ENCODE measurements around the gene TRIP6.

- TF ChIP-seq, protein P1, sequence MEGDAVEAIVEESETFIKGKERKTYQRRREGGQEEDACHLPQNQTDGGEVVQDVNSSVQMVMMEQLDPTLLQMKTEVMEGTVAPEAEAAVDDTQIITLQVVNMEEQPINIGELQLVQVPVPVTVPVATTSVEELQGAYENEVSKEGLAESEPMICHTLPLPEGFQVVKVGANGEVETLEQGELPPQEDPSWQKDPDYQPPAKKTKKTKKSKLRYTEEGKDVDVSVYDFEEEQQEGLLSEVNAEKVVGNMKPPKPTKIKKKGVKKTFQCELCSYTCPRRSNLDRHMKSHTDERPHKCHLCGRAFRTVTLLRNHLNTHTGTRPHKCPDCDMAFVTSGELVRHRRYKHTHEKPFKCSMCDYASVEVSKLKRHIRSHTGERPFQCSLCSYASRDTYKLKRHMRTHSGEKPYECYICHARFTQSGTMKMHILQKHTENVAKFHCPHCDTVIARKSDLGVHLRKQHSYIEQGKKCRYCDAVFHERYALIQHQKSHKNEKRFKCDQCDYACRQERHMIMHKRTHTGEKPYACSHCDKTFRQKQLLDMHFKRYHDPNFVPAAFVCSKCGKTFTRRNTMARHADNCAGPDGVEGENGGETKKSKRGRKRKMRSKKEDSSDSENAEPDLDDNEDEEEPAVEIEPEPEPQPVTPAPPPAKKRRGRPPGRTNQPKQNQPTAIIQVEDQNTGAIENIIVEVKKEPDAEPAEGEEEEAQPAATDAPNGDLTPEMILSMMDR (IDR thresholded peaks at IDR 0.05): no peak
- no peak for TF ChIP-seq POLR2A (IDR thresholded peaks at IDR 0.05)
These were observed 15.0 kb downstream of the TRIP6 start for GRCh38 chr7:100882201-100882600.
